SK-N-MC (cell line): ENCODE results near the gene STAM.

Experiments used
- EZH2 ChIP-seq: fragments of 200-600 bp; sonication (generic); IDR thresholded peaks from one replicate; pipeline ENCODE4 v1.6.1; 2017; ENCODE audit warnings: antibody characterized with exemption
- POLR2AphosphoS5 ChIP-seq: IDR thresholded peaks from 2 replicates; pipeline ENCODE4 v1.6.1; 2012; ENCODE audit warnings: mild to moderate bottlenecking, low read depth, low read length, borderline replicate concordance

DNA sequence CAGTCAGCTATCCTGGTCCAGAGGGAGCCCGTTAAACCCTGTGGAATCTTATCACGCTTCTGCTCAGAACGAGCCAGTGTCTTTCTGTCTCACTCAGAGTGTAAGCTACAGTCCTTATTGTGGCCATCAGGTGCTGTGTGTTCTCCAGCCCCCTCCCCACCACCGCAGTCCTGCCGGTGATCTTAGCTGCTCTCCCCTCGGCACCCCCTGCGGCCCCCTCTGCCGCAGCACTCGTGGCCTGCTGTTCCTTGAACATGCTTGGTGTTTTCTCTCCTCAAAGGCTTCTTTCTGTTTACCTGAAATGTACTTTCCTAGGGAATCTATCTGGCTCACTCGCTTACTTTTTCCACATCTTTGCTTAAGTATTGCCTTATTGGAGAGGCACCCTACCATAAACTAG is 69.8 kb downstream of the STAM start:
- TF ChIP-seq POLR2AphosphoS5 (no peak), EZH2 (no peak)
